Type B pancreatic cell (in vitro differentiated cells): ENCODE measurements around the gene C19orf25. TPM values are rescaled to one million over a fixed set of nuclear protein-coding genes. Genes with fewer than 3 reads are reported as not detected.
"Not testable (repeated sequence)": the region's sequence is repeated elsewhere in the genome, so short reads cannot be mapped to it uniquely, and the experiment has no call there.

Experiments used
- DNase-seq: peaks from one replicate; pipeline ENCODE4 v3.0.0; 2021; ENCODE audit warnings: mixed read lengths; ENCODE audit not compliant: unreplicated experiment; ENCODE audit errors: extremely low spot score
- H3K27ac Mint-ChIP-seq: 2 replicates; pipeline ENCODE4 v1.8.0; 2021; ENCODE audit warnings: mild to moderate bottlenecking, mixed read lengths
- H3K27me3 Mint-ChIP-seq: 2 replicates; pipeline ENCODE4 v1.8.0; 2021; ENCODE audit warnings: mixed read lengths
- H3K36me3 Mint-ChIP-seq: 2 replicates; pipeline ENCODE4 v1.8.0; 2021; ENCODE audit warnings: mixed read lengths
- H3K4me1 Mint-ChIP-seq: one replicate; pipeline ENCODE4 v1.8.0; 2021; ENCODE audit warnings: mixed read lengths; ENCODE audit not compliant: unreplicated experiment
- H3K4me3 Mint-ChIP-seq: 2 replicates; pipeline ENCODE4 v1.8.0; 2021; ENCODE audit warnings: mild to moderate bottlenecking, mixed read lengths
- H3K9me3 Mint-ChIP-seq: 2 replicates; pipeline ENCODE4 v1.8.0; 2021; ENCODE audit warnings: mixed read lengths
- CTCF ChIP-seq: fragments of 200-600 bp; sonication (generic); conservative IDR thresholded peaks from 2 replicates; pipeline ENCODE4 v1.5.0; 2021; ENCODE audit warnings: antibody characterized with exemption, mild to moderate bottlenecking
- total RNA-seq: library from RNA; stranded (reverse); gene quantifications from 2 replicates; pipeline ENCODE4 v1.2.1, GENCODE V29; 2021; ENCODE audit warnings: low replicate concordance

C19orf25 gene
- total RNA-seq, 1 donor from 2014 or later = 37.5 TPM

GRCh38 chr19:1445932-1446712 is 32.9 kb downstream of the C19orf25 start:
- H3K27me3 Mint-ChIP-seq = peaks cover 36% of the 10 kb centered on the region
- peaks cover 5% of the 10 kb centered on the region for H3K36me3 Mint-ChIP-seq
- peaks cover 15% of the 10 kb centered on the region for H3K4me1 Mint-ChIP-seq
- TF ChIP-seq CTCF = no peak
- no peak overlapping the region for H3K27ac Mint-ChIP-seq
- no peaks in the 10 kb centered on the region for H3K9me3 Mint-ChIP-seq
- no peak overlapping the region for H3K4me3 Mint-ChIP-seq
- no peak for DNase-seq

GRCh38 chr19:1445185-1445931 is 33.7 kb downstream of the C19orf25 start:
- Mint-ChIP-seq H3K36me3 (peaks cover 5% of the 10 kb centered on the region), H3K4me3 (peak overlapping the region; percentile 81), H3K27ac (peak overlapping the region; percentile 56), H3K27me3 (peaks cover 28% of the 10 kb centered on the region), H3K4me1 (peaks cover 10% of the 10 kb centered on the region), H3K9me3 (no peaks in the 10 kb centered on the region)
- peak; percentile 97 for TF ChIP-seq CTCF
- peak; percentile 88 for DNase-seq

GRCh38 chr19:1441677-1442438 is 37.2 kb downstream of the C19orf25 start:
- no peak for DNase-seq
- no peak for TF ChIP-seq CTCF
- Mint-ChIP-seq H3K27ac (no peak overlapping the region), H3K4me3 (peak overlapping the region; percentile 56), H3K36me3 (peaks cover 9% of the 10 kb centered on the region), H3K27me3 (peaks cover 4% of the 10 kb centered on the region), H3K4me1 (peaks cover 8% of the 10 kb centered on the region), H3K9me3 (no peaks in the 10 kb centered on the region)

GRCh38 chr19:1441022-1441426 is 38.0 kb downstream of the C19orf25 start:
- peaks cover 4% of the 10 kb centered on the region for H3K27me3 Mint-ChIP-seq
- H3K4me1 Mint-ChIP-seq = peaks cover 8% of the 10 kb centered on the region
- TF ChIP-seq CTCF = no peak
- H3K9me3 Mint-ChIP-seq = no peaks in the 10 kb centered on the region
- peak overlapping the region; percentile 77 for H3K4me3 Mint-ChIP-seq
- H3K36me3 Mint-ChIP-seq = peaks cover 9% of the 10 kb centered on the region
- DNase-seq = no peak
- peak overlapping the region; percentile 53 for H3K27ac Mint-ChIP-seq

GRCh38 chr19:1440418-1440801 is 38.6 kb downstream of the C19orf25 start:
- Mint-ChIP-seq H3K36me3 (peaks cover 9% of the 10 kb centered on the region), H3K4me1 (peaks cover 8% of the 10 kb centered on the region)

GRCh38 chr19:1439525-1440417 is 39.2 kb downstream of the C19orf25 start:
- not testable (repeated sequence) for H3K9me3 Mint-ChIP-seq, H3K36me3 Mint-ChIP-seq, DNase-seq, H3K27me3 Mint-ChIP-seq, H3K4me1 Mint-ChIP-seq
- Mint-ChIP-seq H3K4me3 (peak overlapping the region; percentile 95), H3K27ac (peak overlapping the region; percentile 95)

More at GRCh38 chr19:1440418-1440801, 38.6 kb downstream of the C19orf25 start:
- DNase-seq = no peak
- peaks cover 4% of the 10 kb centered on the region for H3K27me3 Mint-ChIP-seq
- H3K27ac Mint-ChIP-seq = no peak overlapping the region
- H3K9me3 Mint-ChIP-seq = no peaks in the 10 kb centered on the region
- peak overlapping the region; percentile 77 for H3K4me3 Mint-ChIP-seq
- TF ChIP-seq CTCF = no peak
